ENCODE results near the gene JMJD1C.

JMJD1C gene

GRCh38 chr10:63173468-63174232, 292.1 kb downstream of the JMJD1C start:
- TF ChIP-seq GATA1 (IDR thresholded peaks at IDR 0.05; ENCODE audit: low read depth, low read length) (no peak), POLR2A (IDR thresholded peaks at IDR 0.05; ENCODE audit: low read length) (no peak)
- no peak for DNase-seq

DNA sequence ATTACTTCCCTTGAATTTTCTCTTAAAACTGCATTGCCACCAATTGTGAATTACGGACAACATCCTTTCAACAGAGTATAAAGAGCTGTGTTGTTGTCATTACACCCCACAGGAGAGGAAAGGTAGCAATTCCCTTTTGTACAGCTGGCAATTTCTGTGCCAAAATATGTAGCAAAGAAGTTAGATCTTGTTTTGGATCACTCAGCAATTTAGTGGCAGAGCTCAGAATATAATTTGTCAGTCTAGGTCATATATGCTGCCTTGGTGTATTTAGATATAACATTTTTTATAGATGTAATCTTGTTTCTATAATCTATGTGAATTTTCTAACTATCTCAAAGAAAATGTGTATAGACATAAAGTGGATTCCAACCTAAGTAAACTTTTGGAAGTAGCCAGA, 293.9 kb downstream of the JMJD1C start:
- DNase-seq: no peak
- TF ChIP-seq POLR2A (IDR thresholded peaks at IDR 0.05; ENCODE audit: low read length): no peak
- no peak for TF ChIP-seq GATA1 (IDR thresholded peaks at IDR 0.05; ENCODE audit: low read depth, low read length)

DNA sequence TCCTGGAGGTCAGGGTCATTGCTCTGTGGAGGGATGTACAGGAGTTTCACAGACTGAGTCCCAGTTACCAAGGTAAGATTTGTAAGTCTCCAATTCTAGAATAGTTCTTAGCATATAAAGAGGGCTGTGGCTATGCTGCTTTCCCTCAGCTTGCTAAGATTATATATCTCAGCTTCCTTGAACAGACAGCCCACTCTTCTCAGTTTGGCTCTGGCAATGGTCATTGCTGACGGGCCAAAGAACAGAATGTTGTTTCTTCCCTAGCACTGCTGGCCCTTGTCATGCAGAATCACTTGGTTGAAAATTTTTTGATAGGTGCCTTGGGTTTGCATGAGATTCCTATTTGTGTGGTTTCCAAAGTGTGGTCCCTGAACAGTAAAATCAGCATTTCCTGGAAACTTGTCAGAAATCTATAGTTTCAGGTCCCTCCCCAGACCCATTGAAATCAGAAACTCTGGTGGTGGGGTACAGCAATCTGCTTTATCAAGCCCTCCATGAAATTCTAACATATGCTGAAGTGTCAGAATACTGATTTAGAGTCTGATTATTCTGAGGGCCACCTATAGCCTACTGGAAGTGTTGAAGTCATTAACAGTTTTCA, 294.4 kb downstream of the JMJD1C start:
- TF ChIP-seq POLR2A (IDR thresholded peaks at IDR 0.05; ENCODE audit: low read length) (no peak), GATA1 (IDR thresholded peaks at IDR 0.05; ENCODE audit: low read depth, low read length) (no peak)
- no peak for DNase-seq

DNA sequence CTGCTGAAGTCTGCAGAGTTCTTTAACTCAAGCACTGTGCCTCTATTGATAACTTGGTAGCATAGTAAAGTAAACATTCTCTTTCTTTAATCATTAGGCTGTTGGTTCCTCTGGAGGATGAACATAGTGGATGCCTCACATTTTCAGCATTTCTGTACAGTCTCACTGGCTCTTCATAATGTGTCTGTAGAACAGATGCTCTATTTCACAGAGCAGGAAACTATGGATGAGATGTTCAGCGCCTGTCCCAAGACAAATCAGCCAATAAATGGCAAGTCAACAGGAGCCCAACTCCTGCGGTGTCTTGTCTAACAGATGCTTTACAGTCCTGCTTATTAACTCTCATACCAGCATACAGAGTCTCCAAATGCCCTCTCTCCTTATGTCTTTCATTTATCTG, 296.2 kb downstream of the JMJD1C start:
- DNase-seq: no peak
- TF ChIP-seq GATA1 (IDR thresholded peaks at IDR 0.05; ENCODE audit: low read depth, low read length) (no peak), POLR2A (IDR thresholded peaks at IDR 0.05; ENCODE audit: low read length) (no peak)

- DNase-seq: no peak
Observed at GRCh38 chr10:63168821-63169462, 296.8 kb downstream of the JMJD1C start.

GRCh38 chr10:63166742-63167258, 299.0 kb downstream of the JMJD1C start:
- TF ChIP-seq GATA1 (IDR thresholded peaks at IDR 0.05; ENCODE audit: low read depth, low read length) (no peak), POLR2A (IDR thresholded peaks at IDR 0.05; ENCODE audit: low read length) (no peak)

More at GRCh38 chr10:63168821-63169462, 296.8 kb downstream of the JMJD1C start:
- TF ChIP-seq GATA1 (IDR thresholded peaks at IDR 0.05; ENCODE audit: low read depth, low read length): no peak
- TF ChIP-seq POLR2A (IDR thresholded peaks at IDR 0.05; ENCODE audit: low read length): no peak

GRCh38 chr10:63165249-63165648, 300.5 kb downstream of the JMJD1C start:
- no peak for DNase-seq
- no peak for TF ChIP-seq POLR2A (IDR thresholded peaks at IDR 0.05; ENCODE audit: low read length)
- no peak for TF ChIP-seq GATA1 (IDR thresholded peaks at IDR 0.05; ENCODE audit: low read depth, low read length)

More at GRCh38 chr10:63166742-63167258, 299.0 kb downstream of the JMJD1C start:
- DNase-seq: peak; percentile 78 to 86

- peak in 1 of 2 experiments; percentile 11 for DNase-seq
- no peak for TF ChIP-seq GATA1 (IDR thresholded peaks at IDR 0.05; ENCODE audit: low read depth, low read length)
- TF ChIP-seq POLR2A (IDR thresholded peaks at IDR 0.05; ENCODE audit: low read length): no peak
Observed at GRCh38 chr10:63164166-63164623, 301.6 kb downstream of the JMJD1C start.

GRCh38 chr10:63161592-63161991, 304.2 kb downstream of the JMJD1C start:
- peak in 1 of 2 experiments; percentile 17 for DNase-seq
- TF ChIP-seq POLR2A (IDR thresholded peaks at IDR 0.05; ENCODE audit: low read length) (no peak), GATA1 (IDR thresholded peaks at IDR 0.05; ENCODE audit: low read depth, low read length) (no peak)

DNA sequence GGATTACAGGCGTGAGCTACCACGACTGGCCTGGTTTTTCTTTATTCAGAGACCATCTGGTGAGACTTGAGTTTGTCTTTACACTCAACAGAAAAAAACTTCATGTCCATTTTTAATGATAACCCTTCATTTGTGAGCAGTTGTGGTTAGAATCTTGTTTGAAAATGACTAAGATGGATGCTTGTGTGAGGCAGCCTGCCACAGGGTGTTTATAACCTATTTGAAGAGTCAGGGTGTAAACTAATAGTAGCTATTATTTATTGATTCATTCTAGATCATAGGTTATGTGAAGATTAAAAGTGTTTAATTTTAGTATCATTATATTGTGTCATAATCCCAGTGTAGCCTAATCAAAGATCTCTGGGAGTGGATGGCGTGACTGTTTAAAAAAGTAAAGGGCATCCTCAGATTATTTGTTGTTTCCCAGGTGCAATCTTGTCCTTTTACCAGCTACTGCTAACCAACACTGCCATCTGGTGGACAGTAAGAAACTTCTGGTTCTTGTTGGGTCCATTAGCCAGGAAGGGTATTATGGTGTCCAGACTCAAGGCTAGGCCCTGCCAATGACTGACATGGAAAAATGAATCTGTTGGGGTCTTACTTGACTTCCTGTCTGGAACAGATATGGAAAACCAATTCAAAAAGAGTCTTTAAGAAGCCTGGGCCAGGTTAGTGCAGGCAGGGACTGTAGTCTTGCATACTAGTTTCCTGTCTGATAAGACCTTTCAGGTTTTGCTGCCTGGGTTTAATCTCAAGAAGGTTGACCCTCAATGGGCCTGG, 307.7 kb downstream of the JMJD1C start:
- TF ChIP-seq POLR2A (IDR thresholded peaks at IDR 0.05; ENCODE audit: low read length) (no peak), GATA1 (IDR thresholded peaks at IDR 0.05; ENCODE audit: low read depth, low read length) (no peak)

DNA sequence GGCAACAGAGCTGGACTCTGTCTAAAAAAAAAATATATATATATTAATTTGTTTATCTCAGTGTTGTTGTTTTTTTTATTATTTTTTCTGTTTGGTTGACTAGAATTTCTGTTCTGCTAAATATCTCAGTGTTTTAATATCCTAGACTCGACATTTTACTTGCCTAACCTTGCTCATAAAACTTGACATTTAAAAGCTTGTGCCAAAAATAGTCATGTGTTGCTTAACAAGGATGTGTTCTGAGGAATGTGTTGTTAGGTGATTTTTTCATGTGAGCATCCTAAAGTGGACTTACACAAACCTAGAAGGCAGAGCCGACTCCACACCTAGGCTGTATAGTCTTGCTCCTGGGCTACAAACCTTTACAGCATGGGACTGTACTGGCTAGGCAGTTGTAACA, 309.5 kb downstream of the JMJD1C start:
- no peak for TF ChIP-seq POLR2A (IDR thresholded peaks at IDR 0.05; ENCODE audit: low read length)
- no peak for DNase-seq

More for the DNA sequence above, 307.7 kb downstream of the JMJD1C start:
- DNase-seq: peak; percentile 86 to 91

DNA sequence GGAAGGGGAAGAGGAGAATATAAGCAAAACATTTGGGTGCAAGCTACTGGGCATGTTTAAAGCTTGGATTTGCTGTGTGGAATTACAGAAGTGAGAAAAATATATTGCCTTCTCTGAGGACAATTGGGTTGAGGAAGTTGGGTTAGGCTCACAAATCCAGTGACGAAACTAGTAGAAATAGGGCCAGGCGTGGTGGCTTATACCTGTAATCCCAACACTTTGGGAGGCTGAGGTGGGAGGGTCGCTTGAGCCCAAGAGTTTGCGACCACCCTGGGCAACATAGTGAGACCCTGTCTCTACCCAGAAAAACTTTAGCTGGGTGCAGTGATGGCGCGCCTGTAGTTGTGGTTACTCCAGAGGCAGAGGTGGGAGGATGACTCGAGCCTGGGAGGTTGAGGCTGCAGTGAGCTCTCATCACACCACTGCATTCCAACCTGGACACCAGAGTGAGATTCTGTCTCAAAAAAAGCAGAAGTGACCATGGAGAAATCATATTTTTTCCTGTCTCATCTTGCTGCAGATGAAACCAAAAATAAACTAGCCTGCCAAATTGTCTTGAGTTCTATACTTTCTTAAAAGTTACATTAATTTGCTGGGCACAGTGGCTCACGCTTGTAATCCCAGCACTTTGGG, 310.3 kb downstream of the JMJD1C start:
- no peak for TF ChIP-seq POLR2A (IDR thresholded peaks at IDR 0.05; ENCODE audit: low read length)
- no peak for TF ChIP-seq GATA1 (IDR thresholded peaks at IDR 0.05; ENCODE audit: low read depth, low read length)
- DNase-seq: no peak
